Skin epidermis (tissue), 12 donors: Measurements from ENCODE around the gene RHBDD2.
"Not testable (repeated sequence)": the region's sequence is repeated elsewhere in the genome, so short reads cannot be mapped to it uniquely, and the experiment has no call there.

Experiments
- H3K27ac ChIP-seq, 21 experiments: fragments of 200-600 bp; sonication (generic) in 11 of 21; one replicate each; pipeline ENCODE4 v1.5.0; 2020; ENCODE audit warnings: mild to moderate bottlenecking in 3 of 21, inconsistent platforms in 2 of 21, moderate library complexity in 2 of 21
- H3K4me3 ChIP-seq, 7 experiments: fragments of 200-600 bp; sonication (generic) in 2 of 7; one replicate each; pipeline ENCODE4 v1.5.0; 2020; ENCODE audit warnings: inconsistent platforms in 2 of 7, mild to moderate bottlenecking in 2 of 7, moderate library complexity in 1 of 7

Gene RHBDD2

DNA sequence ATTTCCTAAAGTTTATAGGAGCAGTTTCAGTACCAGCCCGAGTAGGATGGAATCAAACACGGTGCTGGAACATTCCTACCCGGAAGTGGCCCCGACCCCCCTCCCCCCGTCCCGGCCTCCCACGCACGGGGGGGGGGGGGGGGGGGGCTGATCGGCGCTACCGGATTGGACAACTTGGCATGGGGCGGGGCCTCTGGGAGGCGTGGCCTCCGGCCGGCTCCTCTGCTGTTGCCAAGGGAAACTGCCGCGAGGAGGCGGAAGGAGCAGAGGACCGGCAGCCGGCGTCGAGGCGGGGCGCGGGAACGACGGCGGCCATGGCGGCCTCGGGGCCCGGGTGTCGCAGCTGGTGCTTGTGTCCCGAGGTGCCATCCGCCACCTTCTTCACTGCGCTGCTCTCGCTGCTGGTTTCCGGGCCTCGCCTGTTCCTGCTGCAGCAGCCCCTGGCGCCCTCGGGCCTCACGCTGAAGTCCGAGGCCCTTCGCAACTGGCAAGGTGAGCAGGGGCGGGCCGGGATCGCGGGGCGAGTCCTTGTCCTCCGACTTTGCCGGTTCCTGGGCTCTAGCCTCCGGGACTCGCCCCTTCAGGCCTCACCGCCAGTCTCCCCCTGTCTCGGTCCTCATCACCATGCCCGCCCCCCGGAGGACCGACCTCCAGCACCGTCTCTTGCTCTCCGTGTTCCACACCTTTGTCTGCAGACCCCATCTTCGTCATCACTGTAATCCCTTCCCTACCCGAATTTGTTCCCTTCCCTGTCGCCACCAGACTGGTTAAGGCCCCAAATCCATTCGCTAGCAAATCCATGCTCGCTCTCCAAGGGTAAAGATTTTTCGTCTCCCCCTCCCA lies at the start of gene RHBDD2:
Gene RHBDD2, plus strand, starts transcription at position 266 of the 843 bp plus-strand sequence. Its CDS starts 49 bp downstream, at position 315.
- Histone ChIP-seq H3K4me3 (peak within 1 kb of the TSS; percentile 69 to 96 (median 86)), H3K27ac (peak within 1 kb of the TSS; percentile 51 to 96 (median 90))

DNA sequence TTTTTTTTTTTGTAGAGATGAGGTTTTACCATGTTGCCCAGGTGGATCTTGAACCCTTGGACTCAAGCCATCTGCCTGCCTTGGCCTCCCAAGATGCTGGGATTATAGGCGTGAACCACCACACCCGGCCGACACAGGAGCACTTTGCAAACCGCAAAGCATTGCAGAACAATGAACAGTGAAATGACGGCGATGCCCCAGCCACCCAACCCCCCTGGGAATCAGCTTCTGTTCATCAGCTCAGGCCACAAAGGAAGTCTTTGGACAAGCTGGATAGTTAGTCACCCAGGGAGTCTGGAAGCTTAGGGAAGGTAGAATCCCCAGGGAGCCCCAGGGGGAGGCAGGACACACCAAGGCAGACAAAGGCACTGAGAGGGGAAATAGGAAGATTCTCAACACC lies 49.2 kb upstream of the RHBDD2 start:
- not testable (repeated sequence) for H3K4me3 ChIP-seq, H3K27ac ChIP-seq

DNA sequence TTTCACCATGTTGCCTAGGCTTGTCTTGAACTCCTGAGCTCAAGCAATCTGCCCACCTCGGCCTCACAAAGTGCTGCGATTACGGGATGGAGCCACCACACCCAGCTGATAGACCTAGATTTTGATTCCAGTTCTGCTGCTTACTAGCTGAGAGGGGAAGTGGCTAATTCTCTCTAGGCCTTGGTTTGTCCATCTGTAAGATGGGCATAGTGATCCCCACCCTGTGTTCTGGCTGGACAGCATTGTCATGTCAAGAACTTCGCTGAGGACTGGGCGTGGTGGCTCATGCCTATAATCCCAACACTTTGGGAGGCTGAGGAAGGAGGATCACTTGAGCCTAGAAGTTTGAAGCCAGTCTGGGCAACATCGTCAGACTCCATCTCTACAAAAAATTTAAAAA lies 47.9 kb upstream of the RHBDD2 start:
- no peak overlapping the region for H3K27ac ChIP-seq
- no peak overlapping the region for H3K4me3 ChIP-seq

DNA sequence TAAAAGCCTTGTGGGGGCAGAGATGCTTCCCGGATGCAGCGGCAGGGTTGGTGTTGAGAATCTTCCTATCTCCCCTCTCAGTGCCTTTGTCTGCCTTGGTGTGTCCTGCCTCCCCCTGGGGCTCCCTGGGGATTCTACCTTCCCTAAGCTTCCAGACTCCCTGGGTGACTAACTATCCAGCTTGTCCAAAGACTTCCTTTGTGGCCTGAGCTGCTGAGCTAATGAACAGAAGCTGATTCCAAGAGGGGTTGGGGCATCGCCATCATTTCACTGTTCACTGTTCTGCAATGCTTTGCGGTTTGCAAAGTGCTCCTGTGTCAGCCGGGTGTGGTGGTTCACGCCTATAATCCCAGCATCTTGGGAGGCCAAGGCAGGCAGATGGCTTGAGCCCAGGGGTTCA lies 45.2 kb upstream of the RHBDD2 start:
- H3K27ac ChIP-seq, H3K4me3 ChIP-seq: not testable (repeated sequence)

DNA sequence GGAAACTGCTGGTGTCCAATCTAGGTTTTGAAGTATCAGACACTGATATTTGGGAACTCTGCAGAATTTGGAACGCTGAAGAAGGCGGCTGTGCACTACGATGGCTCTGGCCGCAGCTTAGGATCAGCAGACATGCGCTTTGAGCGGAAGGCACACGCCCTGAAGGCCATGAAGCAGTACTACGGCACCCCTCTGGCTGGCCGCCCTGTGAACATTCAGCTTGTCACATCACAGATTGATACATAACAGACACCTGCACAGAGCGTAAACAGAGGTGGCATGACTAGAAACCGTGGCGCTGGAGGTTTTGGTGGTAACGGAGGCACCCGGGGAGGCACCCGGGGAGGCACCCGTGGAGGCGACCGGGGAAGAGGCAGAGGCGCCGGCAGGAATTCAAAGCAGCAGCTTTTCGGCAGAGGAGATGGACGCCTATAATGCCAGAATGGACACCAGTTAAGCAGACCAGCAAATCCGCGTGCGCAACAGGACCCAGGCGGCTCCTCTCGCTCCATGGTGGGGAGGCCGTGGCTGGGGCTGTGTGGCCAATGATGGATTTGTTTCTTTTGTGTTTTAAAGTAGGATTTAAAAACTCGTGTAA lies 43.0 kb upstream of the RHBDD2 start:
- H3K4me3 ChIP-seq: no peak overlapping the region
- no peak overlapping the region for H3K27ac ChIP-seq

DNA sequence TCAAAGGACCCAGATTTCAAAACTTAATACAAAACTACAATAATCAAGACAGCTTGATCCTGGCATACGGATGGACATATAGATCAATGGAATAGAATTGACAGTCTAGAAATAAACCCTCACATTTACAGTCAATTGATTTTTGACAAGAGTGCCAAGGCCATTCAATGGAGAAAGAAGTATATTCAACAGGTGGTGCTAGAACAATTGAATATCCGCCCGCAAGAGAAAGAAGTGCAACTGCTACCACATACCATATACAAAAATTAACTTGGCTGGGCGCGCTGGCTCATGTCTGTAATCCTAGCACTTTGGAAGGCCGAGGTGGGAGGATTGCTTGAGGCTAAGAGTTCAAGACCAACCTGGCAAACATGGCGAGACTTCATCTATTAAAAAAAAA lies 42.0 kb upstream of the RHBDD2 start:
- no peak overlapping the region for H3K27ac ChIP-seq
- no peak overlapping the region for H3K4me3 ChIP-seq

DNA sequence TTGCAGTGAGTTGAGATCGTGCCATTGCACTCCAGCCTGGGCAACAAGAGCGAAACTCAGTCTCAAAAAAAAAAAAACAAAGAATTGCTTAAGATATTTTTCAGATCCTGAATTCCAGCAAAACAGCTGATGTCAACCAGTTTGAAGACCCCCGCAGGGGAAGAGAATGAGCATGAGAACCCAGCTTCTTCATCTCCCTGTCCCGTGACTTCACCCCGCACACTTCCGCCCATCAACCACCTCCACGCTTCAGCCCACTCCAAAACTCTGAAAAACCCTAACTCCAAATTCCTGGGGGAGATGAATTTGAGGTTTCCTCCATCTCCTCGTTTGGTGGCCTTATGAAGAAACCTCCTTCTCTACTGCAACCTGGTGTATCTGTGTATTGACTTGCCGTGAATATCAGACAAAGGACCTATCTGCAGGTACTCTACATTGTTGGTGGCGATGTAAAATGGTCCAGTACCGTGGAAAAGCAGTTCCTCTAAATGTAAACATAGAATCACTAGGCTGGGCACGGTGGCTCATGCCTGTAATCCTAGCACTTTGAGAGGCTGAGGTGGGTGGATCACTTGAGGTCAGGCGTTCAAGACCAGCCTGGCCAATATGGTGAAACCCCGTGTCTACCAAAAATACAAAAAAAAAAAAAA lies 40.4 kb upstream of the RHBDD2 start:
- not testable (repeated sequence) for H3K4me3 ChIP-seq, H3K27ac ChIP-seq

DNA sequence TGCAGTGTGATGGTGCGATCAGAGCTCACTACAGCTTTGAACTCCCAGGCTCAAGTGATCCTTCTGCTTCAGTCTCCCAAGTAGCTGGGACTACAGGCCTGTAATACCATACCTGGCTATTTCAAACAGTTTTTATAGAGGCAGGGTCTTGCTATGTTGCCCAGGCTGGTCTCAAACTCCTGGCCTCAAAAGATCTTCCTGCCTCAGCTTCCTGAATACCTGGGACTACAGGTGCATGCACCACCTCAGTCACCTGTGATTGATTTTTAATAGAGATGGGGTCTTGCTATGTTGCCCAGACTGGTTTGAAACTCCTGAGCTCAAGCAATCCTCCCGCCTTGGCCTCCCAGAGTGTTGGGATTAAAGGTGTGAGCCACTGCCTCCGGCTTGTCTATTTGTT lies 38.8 kb upstream of the RHBDD2 start:
- H3K4me3 ChIP-seq: no peak overlapping the region
- H3K27ac ChIP-seq: no peak overlapping the region

DNA sequence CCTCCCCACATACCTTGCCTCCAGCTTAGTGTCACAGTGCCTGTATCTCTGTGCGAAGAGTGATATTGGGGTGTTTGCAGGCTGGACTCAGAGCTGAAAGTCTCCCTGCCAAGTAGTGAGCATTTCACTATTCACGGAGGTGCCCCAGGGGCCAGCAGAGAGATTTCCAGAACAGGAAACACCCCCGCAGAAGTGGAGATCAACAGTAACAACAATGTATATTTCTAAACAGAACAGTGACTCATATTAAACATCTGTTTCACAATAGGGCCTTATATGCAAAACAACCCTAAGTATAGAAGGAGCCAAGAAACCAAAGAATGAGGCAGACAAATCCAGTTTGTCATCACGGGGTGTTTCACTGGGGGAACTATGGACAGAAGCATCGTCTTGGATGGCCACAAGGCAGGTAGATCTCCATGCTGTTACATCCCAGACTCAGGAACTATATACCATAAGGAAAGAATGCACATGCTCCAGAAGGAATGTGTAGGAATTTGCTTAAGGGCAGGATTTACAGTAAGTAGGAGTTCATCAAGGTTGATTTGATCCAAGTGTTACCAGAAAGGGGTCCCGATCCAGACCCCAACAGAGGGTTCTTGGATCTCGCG lies 35.9 kb upstream of the RHBDD2 start:
- H3K27ac ChIP-seq: peak overlapping the region in 13 of 21 experiments; percentile 7 to 84 (median 25)

DNA sequence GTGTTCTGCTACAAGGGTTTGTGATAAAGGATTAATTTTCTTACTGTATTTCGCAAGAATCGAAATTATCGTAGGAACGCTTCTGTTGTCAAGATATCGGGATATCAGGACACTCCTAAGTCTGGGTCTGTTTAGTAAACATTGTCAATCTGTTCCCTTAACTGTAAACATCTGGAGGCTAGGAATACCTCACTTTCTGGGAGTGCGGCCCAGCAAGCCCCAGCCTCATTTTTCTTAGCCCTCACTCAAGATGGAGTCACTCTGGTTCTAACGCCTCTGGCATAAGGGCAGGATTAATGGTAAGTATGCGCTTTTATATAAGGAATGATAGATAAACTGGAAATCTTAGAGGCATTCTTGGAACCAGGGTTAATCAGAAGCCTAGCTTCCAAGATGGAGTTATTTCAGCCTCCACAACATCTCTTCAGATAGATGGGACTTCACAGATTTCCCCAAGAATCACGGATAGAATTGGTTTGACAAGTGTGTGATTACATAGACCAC lies 35.2 kb upstream of the RHBDD2 start:
- H3K27ac ChIP-seq: peak overlapping the region in 4 of 21 experiments; percentile 23 to 84 (median 58)
- H3K4me3 ChIP-seq: no peak overlapping the region

More for the DNA sequence above, 35.9 kb upstream of the RHBDD2 start:
- no peak overlapping the region for H3K4me3 ChIP-seq

DNA sequence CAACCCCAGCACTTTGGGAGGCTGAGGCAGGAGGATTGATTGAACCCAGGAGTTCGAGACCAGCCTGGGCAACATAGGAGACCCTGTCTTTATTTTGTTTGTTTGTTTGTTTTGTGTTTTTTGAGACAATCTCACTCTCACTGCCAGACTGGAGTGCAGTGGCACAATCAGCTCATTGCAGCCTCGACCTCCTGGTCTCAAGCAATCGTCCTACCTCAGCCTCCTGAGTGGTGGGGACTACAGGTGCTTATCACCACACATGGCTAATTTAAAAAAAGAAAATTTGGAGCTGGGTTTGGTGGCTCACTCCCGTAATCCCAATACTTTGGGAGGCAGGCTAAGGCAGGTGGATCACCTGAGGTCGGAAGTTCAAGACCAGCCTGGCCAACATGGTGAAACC lies 34.7 kb upstream of the RHBDD2 start:
- peak overlapping the region in 1 of 21 experiments; percentile 84 for H3K27ac ChIP-seq
- no peak overlapping the region for H3K4me3 ChIP-seq

DNA sequence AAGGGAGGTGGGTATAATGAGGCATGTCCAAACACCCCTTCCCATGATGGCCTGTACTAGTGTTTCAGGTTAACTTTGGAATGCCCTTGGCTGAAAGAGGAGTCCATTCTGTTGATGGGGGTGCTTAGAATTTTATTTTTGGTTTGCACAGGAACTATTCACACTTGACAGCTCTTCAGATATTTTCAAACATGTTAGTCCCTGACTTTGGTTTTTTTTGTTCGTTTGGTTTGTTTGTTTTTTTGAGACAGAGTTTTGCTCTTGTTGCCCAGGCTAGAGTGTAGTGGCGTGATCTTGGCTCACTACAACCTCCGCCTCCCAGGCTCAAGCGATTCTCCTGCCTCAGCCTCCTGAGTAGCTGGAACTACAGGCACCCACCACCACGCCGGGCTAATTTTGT lies 33.7 kb upstream of the RHBDD2 start:
- not testable (repeated sequence) for H3K27ac ChIP-seq, H3K4me3 ChIP-seq

DNA sequence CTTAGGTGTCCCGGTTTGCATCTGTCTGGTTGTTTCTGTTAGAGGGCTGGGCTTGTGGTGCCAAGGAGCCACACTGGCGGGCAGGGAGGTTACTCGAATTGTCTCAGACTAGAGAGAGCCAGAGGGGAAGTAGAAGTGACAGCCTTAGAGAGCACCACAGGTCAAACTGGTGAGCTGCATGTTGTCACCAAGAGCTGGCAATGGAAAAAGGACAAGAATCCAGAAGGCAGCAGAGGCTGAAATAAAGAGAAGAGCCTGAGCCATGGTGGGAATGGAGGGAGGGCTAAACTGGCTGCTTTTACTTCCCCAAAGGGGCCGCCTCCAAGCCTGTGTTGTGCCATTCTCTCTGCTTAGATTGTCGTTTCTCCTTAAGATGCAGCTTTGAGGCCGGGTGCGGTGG lies 31.1 kb upstream of the RHBDD2 start:
- Histone ChIP-seq H3K4me3 (no peak overlapping the region), H3K27ac (no peak overlapping the region)

DNA sequence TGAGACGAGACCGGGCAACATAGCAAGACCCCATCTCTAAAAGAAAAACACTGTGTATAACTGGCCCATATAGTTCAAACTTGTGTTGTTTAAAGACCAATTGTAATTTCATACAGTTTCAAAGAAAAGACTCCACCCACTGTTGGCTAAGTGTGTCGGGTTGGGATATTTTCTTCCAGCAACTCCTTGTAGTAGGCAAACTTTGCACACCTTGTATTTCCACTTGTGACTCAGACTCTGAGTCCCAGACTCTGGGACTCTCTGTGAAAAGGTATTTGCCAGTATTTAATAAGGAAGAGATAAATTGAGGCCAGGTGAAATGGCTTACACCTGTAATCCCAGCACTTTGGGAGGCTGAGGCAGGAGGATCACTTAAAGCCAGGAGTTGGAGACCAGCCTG lies 29.3 kb upstream of the RHBDD2 start:
- no peak overlapping the region for H3K27ac ChIP-seq
- H3K4me3 ChIP-seq: no peak overlapping the region

DNA sequence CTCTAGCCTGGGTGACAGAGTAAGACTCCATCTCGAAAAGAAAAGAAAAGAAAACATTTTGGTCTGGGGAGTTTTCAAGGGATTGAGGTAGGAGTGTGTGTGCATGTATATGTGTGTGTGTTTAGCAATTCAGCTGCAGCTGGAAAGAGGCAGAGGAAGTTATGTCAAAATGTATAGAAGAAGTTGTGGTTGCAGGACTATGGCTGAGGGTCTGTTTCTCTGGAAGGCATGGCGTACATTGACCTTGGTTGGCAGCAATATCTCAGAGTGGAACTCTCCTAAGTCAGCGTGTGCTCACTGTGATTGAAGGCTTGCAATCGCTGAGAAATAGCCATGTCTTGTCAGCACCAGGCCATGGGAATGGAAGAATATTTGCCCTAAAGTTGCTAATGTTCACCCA lies 28.6 kb upstream of the RHBDD2 start:
- no peak overlapping the region for H3K27ac ChIP-seq
- H3K4me3 ChIP-seq: no peak overlapping the region

DNA sequence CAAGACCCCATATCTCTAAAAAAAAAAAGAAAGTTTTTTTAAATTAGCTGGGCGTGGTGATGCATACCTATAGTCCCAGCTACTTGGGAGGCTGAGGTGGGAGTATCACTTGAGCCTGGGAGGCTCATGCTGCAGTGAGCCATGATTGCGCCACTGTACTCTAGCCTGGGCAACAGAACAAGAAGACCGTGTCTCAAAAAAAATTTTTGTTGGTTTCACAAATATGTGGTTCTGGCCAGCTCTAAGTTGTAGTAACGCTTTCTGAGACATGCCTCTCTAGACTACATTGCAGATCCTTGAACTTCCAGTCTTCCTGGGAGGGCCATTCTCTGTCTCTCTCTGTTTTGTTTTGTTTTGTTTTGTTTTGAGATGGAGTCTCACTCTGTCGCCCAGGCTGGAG lies 24.6 kb upstream of the RHBDD2 start:
- no peak overlapping the region for H3K27ac ChIP-seq
- no peak overlapping the region for H3K4me3 ChIP-seq

DNA sequence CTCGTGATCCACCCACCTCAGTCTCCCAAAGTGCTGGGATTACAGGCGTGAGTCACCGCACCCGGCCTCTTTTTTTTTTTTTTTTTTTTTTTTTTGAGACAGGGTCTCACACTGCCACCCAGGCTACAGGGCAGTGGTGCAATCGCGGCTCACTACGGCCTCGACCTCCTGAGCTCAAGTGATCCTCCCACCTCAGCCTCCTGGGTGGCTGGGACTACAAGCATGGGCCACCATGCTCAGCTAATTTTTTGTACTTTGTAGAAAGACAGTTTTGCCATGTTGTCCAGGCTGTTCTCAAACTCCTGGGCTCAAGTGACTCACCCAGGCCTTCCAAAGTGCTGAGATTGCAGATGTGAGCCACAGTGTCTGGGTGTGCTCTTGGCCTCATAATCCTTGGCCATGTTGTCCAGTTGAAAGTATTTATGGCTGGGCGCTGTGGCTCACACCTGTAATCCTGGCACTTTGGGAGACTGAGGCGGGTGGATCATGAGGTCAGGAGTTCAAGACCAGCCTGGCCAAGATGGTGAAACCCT lies 24.0 kb upstream of the RHBDD2 start:
- H3K27ac ChIP-seq, H3K4me3 ChIP-seq: not testable (repeated sequence)

DNA sequence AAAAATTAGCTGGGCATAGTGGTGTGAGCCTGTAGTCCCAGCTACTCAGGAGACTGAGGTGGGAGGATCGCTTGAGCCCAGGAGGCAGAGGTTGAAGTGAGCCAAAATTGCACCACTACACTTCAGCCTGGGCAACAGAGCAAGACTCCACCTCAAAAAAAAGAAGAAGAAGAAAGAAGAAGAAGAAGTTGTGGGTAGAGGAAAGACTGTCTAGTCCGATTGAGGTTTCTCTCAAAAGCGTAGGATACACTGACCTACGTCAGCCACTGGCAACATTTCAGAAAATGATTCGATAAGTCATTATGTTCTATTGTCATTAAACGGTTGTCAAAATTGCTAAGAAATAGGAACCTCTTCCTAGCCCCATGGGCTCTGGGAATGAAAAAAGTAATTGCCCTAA lies 22.3 kb upstream of the RHBDD2 start:
- no peak overlapping the region for H3K4me3 ChIP-seq

DNA sequence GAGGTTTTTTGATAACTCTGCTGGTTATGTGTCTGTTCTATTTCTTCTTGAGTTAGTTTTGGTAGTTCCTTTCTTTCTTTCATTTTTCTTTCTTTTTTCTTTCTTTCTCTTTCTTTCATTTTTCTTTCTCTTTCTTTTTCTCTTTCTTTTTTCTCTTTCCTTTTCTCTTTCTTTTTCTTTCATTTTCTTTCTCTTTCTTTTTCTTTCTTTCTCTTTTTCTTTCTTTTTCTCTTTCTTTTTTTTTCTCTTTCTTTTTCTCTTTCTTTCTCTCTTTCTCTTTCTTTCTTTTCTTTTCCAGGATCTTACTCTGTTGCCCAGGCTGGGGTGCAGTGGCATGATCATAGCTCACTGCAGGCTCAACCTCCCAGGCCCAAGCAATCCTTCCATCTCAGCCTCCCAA lies 20.4 kb upstream of the RHBDD2 start:
- no peak overlapping the region for H3K27ac ChIP-seq
- H3K4me3 ChIP-seq: no peak overlapping the region

More for the DNA sequence above, 22.3 kb upstream of the RHBDD2 start:
- no peak overlapping the region for H3K27ac ChIP-seq

DNA sequence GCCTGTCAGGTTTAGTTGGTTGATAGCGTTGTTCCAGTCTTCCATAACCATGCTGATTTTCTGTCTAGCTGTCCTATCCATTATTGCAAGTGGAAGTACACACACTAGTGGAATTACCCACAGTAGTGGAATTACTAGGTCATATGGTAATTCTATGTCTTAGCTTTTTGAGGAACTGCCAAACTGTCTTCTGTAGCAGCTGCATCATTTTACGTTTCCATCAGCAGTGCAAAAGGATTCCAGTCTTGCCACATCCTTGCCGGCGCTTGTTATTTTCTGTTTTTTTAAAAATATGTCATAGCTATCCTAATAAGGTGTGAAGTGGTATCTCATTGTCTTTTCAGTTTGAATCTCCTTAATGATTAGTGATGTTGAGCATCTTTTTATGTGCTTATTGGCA lies 17.2 kb upstream of the RHBDD2 start:
- no peak overlapping the region for H3K4me3 ChIP-seq
- no peak overlapping the region for H3K27ac ChIP-seq
